GM18511 (cell line): ENCODE data around the gene VPS13D.

Source experiments
- ATAC-seq: cut with Tn5 transposase; IDR thresholded peaks from one replicate; pipeline ENCODE4 v1.9.1; 2021; ENCODE audit warnings: mild to moderate bottlenecking, moderate library complexity; ENCODE audit not compliant: unreplicated experiment

The VPS13D gene

GRCh38 chr1:12333036-12333785 is 103.4 kb downstream of the VPS13D start:
- ATAC-seq = no peak

- ATAC-seq = no peak
These were observed 106.0 kb downstream of the VPS13D start for GRCh38 chr1:12335815-12336214.

- ATAC-seq = no peak
These were observed 106.6 kb downstream of the VPS13D start for GRCh38 chr1:12336413-12336812.

GRCh38 chr1:12338017-12338416 is 108.2 kb downstream of the VPS13D start:
- ATAC-seq = no peak

- no peak for ATAC-seq
These were observed 109.0 kb downstream of the VPS13D start for GRCh38 chr1:12338823-12339222.

- ATAC-seq = no peak
These were observed 109.6 kb downstream of the VPS13D start for GRCh38 chr1:12339396-12339795.

- no peak for ATAC-seq
These were observed 110.1 kb downstream of the VPS13D start for GRCh38 chr1:12339811-12340543.

GRCh38 chr1:12340544-12340930 is 110.7 kb downstream of the VPS13D start:
- ATAC-seq = no peak

- no peak for ATAC-seq
These were observed 111.8 kb downstream of the VPS13D start for GRCh38 chr1:12341667-12342066.

- ATAC-seq = no peak
These were observed 112.7 kb downstream of the VPS13D start for GRCh38 chr1:12342401-12343003.

GRCh38 chr1:12343823-12344487 is 114.1 kb downstream of the VPS13D start:
- no peak for ATAC-seq

GRCh38 chr1:12344596-12345349 is 114.9 kb downstream of the VPS13D start:
- ATAC-seq = no peak

GRCh38 chr1:12345350-12346217 is 115.8 kb downstream of the VPS13D start:
- ATAC-seq = no peak

GRCh38 chr1:12346483-12347151 is 116.8 kb downstream of the VPS13D start:
- no peak for ATAC-seq

GRCh38 chr1:12348113-12348512 is 118.3 kb downstream of the VPS13D start:
- ATAC-seq = no peak

GRCh38 chr1:12353981-12354380 is 124.2 kb downstream of the VPS13D start:
- no peak for ATAC-seq

- no peak for ATAC-seq
These were observed 126.4 kb downstream of the VPS13D start for GRCh38 chr1:12356004-12356890.

- ATAC-seq = no peak
These were observed 128.7 kb downstream of the VPS13D start for GRCh38 chr1:12358499-12358898.
